GM15510 (cell line): ENCODE results near the gene NOC3L.

Experiments
- POLR2A ChIP-seq: IDR thresholded peaks from 3 replicates; pipeline ENCODE4 v1.6.1; 2011; ENCODE audit warnings: borderline replicate concordance; ENCODE audit not compliant: insufficient read length; ENCODE audit errors: extremely low read depth

The NOC3L gene

GRCh38 chr10:94286901-94287300, 75.8 kb downstream of the NOC3L start:
- no peak for TF ChIP-seq POLR2A

- TF ChIP-seq POLR2A = no peak
These were observed 77.5 kb downstream of the NOC3L start for GRCh38 chr10:94285271-94285670.
